PC-3 (cell line): ENCODE results near the gene MBD3. TPM values are rescaled to one million over a fixed set of nuclear protein-coding genes. Genes with fewer than 3 reads are reported as not detected.

Experiments used
- ATAC-seq: fragments of 200-7000 bp; cut with Tn5 transposase; 2 replicates; pipeline ENCODE4 v1.9.1; 2020; ENCODE audit warnings: mild to moderate bottlenecking, moderate library complexity
- BruUV-seq: library from RNA; stranded (reverse); fragments of 400-500 nt; replicated peaks from 2 replicates; lab custom pipeline; 2021; lab: Mats Ljungman, UMichigan
- CTCF ChIA-PET: fragments of 300-600 bp; sonication (Branson Sonifier 250); formaldehyde crosslinking; loops from one replicate; lab custom pipeline; 2022; ENCODE audit warnings: antibody characterized with exemption; lab: Charles Lee
- POLR2A ChIA-PET: fragments of 300-600 bp; sonication (Branson Sonifier 250); formaldehyde crosslinking; loops from one replicate; lab custom pipeline; 2022; ENCODE audit warnings: antibody characterized with exemption; ENCODE audit not compliant: unreplicated experiment; lab: Charles Lee
- DNase-seq: peaks from one replicate; pipeline ENCODE4 v3.0.0-alpha.2; 2015
- H2AFZ ChIP-seq: fragments of 300-600 bp; sonication (generic); 2 replicates; pipeline ENCODE4 v1.6.0; 2016; ENCODE audit warnings: antibody characterized with exemption, low read length
- H3F3A ChIP-seq: fragments of 300-600 bp; sonication (generic); one replicate; pipeline ENCODE4 v1.6.0; 2017; ENCODE audit warnings: antibody characterized with exemption, low read length, control low read depth, mild to moderate bottlenecking; ENCODE audit not compliant: unreplicated experiment
- H3K27ac ChIP-seq: fragments of 300-600 bp; sonication (generic); 2 replicates; pipeline ENCODE4 v1.5.1; 2016; ENCODE audit warnings: mild to moderate bottlenecking, low read length
- H3K27me3 ChIP-seq: fragments of 300-600 bp; sonication (generic); 2 replicates; pipeline ENCODE4 v1.6.1; 2016; ENCODE audit warnings: low read length, mixed read lengths
- H3K36me3 ChIP-seq: fragments of 300-600 bp; sonication (generic); 2 replicates; pipeline ENCODE4 v1.6.1; 2016; ENCODE audit warnings: low read depth, mixed run types, low read length, mixed read lengths
- H3K4me1 ChIP-seq: fragments of 300-600 bp; sonication (generic); 2 replicates; pipeline ENCODE4 v1.5.1; 2016; ENCODE audit warnings: low read length; ENCODE audit not compliant: insufficient read depth
- H3K4me2 ChIP-seq: fragments of 300-600 bp; sonication (generic); 2 replicates; pipeline ENCODE4 v1.6.0; 2016; ENCODE audit warnings: low read length
- H3K4me3 ChIP-seq: fragments of 300-600 bp; sonication (generic); 2 replicates; pipeline ENCODE4 v1.5.1; 2016; ENCODE audit warnings: mild to moderate bottlenecking, low read length, mixed read lengths
- H3K79me2 ChIP-seq: fragments of 300-600 bp; sonication (generic); 2 replicates; pipeline ENCODE4 v1.6.1; 2017; ENCODE audit warnings: low read length, mixed read lengths
- H3K9ac ChIP-seq: fragments of 300-600 bp; sonication (generic); 2 replicates; pipeline ENCODE4 v1.6.0; 2016; ENCODE audit warnings: mild to moderate bottlenecking, low read length
- H3K9me2 ChIP-seq: fragments of 300-600 bp; sonication (generic); replicated peaks from 2 replicates; pipeline ENCODE4 v1.6.1; 2016; ENCODE audit warnings: mixed run types, low read length, mixed read lengths
- H3K9me3 ChIP-seq: fragments of 300-600 bp; sonication (generic); 2 replicates; pipeline ENCODE4 v1.6.1; 2016; ENCODE audit warnings: low read length, mixed read lengths
- H4K20me1 ChIP-seq: fragments of 300-600 bp; sonication (generic); 2 replicates; pipeline ENCODE4 v1.6.1; 2016; ENCODE audit warnings: low read length, mixed read lengths
- EZH2 ChIP-seq: fragments of 300-600 bp; sonication (generic); IDR thresholded peaks from one replicate; pipeline ENCODE4 v1.6.1; 2017; ENCODE audit warnings: antibody characterized with exemption, mild to moderate bottlenecking, low read length; ENCODE audit not compliant: unreplicated experiment
- EZH2phosphoT487 ChIP-seq: fragments of 300-600 bp; sonication (generic); IDR thresholded peaks from 2 replicates; pipeline ENCODE4 v1.6.1; 2018; ENCODE audit warnings: mild to moderate bottlenecking, antibody characterized with exemption, low read length, borderline replicate concordance
- intact Hi-C: fragments of 100-400 bp; cut with micrococcal nuclease; formaldehyde crosslinking; loops from 2 replicates; pipeline ENCODE4 v1.9.0; 2023
- total RNA-seq: library from RNA; depleted of rRNA; stranded (reverse); fragments of >200 nt; gene quantifications from 2 replicates; pipeline ENCODE4 v1.2.3, GENCODE V29; 2014
- TF ChIP-seq, protein P1 (sequence below): fragments of 300-600 bp; sonication (generic); conservative IDR thresholded peaks from 2 replicates; pipeline ENCODE4 v1.5.1; 2017; ENCODE audit warnings: antibody characterized with exemption, low read depth, mild to moderate bottlenecking, low read length

The MBD3 gene
- total RNA-seq, 1 experiment from 2014 or later: 131 TPM

DNA sequence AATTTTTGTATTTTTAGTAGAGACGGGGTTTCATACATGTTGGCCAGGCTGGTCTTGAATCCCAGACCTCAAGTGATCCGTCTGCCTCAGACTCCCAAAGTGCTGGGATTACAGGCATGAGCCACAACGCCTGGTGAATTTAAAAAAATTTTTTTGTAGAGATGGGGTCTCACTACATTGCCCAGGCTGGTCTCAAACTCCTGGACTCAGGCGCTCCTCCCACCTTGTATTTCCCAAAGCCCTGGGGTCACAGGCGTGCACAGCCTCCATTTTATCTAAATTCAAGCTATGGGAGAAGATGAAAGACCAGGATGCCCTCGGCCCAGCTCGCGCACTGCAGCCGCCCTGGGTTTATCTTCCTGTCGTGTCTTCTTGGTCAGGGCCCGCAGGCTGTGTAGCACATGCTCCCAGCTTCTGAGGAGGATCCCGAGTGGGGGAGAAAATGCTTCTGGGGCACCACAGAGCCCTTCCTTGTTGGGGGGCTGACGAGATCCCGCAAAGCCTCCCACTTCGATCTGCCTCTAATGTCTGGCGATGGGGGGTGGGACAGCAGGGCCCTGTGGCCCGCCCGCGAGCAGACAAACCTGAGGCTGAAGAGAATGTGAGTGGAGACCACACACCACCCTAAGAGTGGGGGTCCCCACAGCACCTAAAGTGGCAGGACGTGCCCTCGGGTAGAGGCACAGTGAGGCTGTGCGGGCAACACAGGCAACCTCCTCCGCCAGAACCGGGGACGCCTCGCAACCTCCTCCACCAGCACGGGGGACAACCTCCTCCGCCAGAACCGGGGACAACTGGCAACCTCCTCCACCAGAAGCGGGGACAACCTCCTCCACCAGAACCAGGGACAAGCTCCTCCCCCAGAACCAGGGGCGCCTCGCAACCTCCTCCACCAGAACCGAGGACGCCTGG lies 43.9 kb upstream of the MBD3 start:
- no peaks in the 10 kb centered on the region for H4K20me1 ChIP-seq
- H3K9ac ChIP-seq: no peak overlapping the region
- H3K9me3 ChIP-seq: no peaks in the 10 kb centered on the region
- no peaks in the 10 kb centered on the region for H3K79me2 ChIP-seq
- H3K27me3 ChIP-seq: no peaks in the 10 kb centered on the region
- H3K36me3 ChIP-seq: peaks cover 13% of the 10 kb centered on the region
- no peaks in the 10 kb centered on the region for H3K9me2 ChIP-seq
- intact Hi-C loops: no loop called here
- ChIA-PET POLR2A (no interaction called here), CTCF (no interaction called here)
- no peak overlapping the region for H3K4me2 ChIP-seq
- H3K4me3 ChIP-seq: no peak overlapping the region
- TF ChIP-seq, protein P1, sequence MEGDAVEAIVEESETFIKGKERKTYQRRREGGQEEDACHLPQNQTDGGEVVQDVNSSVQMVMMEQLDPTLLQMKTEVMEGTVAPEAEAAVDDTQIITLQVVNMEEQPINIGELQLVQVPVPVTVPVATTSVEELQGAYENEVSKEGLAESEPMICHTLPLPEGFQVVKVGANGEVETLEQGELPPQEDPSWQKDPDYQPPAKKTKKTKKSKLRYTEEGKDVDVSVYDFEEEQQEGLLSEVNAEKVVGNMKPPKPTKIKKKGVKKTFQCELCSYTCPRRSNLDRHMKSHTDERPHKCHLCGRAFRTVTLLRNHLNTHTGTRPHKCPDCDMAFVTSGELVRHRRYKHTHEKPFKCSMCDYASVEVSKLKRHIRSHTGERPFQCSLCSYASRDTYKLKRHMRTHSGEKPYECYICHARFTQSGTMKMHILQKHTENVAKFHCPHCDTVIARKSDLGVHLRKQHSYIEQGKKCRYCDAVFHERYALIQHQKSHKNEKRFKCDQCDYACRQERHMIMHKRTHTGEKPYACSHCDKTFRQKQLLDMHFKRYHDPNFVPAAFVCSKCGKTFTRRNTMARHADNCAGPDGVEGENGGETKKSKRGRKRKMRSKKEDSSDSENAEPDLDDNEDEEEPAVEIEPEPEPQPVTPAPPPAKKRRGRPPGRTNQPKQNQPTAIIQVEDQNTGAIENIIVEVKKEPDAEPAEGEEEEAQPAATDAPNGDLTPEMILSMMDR: no peak
- TF ChIP-seq EZH2phosphoT487: no peak
- no peak for TF ChIP-seq EZH2
- ATAC-seq (no peak), DNase-seq (no peak)
- H3F3A ChIP-seq: no peaks in the 10 kb centered on the region
- no peak overlapping the region for H3K27ac ChIP-seq
- BruUV-seq: no TSS peak
- no peak overlapping the region for H2AFZ ChIP-seq
- H3K4me1 ChIP-seq: no peaks in the 10 kb centered on the region

DNA sequence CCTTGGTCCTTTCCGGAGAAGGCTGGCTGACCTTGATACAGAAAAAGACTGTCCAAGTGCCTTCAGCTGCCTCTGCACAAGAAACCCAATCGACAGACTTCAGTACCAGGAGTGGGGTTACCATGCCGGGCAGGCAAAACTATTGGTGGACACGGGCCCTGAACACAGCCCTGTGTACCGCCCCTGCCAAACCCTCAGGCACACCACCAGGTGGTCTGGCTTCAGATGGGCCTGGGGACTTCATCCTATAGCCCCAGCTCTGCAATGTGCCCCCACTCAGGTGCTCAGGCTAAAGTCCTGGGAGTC lies 42.2 kb upstream of the MBD3 start:
- no peaks in the 10 kb centered on the region for H3K79me2 ChIP-seq

More for the DNA sequence above, 42.2 kb upstream of the MBD3 start:
- POLR2A ChIA-PET: no interaction called here
- Histone ChIP-seq H3K9me2 (no peaks in the 10 kb centered on the region), H2AFZ (no peak overlapping the region), H3K4me2 (no peak overlapping the region), H3K4me1 (no peaks in the 10 kb centered on the region), H3K9ac (no peak overlapping the region), H4K20me1 (no peaks in the 10 kb centered on the region), H3K36me3 (peaks cover 13% of the 10 kb centered on the region), H3K9me3 (no peaks in the 10 kb centered on the region), H3F3A (no peaks in the 10 kb centered on the region), H3K27ac (no peak overlapping the region), H3K27me3 (no peaks in the 10 kb centered on the region), H3K4me3 (no peak overlapping the region)
- CTCF ChIA-PET: no interaction called here
- BruUV-seq: no TSS peak
- intact Hi-C loops: no loop called here
- ATAC-seq (no peak), DNase-seq (no peak)
- TF ChIP-seq, protein P1: no peak
- TF ChIP-seq EZH2: no peak
- no peak for TF ChIP-seq EZH2phosphoT487
